HEK293 (cell line): ENCODE results near the gene CCDC195.

Source experiments
- CTCF ChIA-PET: fragments of 350-600 bp; formaldehyde crosslinking; extraction: SDS; loops from one replicate; lab custom pipeline; 2021; ENCODE audit warnings: antibody characterized with exemption; lab: Yijun Ruan, JAX
- POLR2A ChIA-PET: fragments of 300-600 bp; formaldehyde crosslinking; extraction: SDS; loops from one replicate; lab custom pipeline; 2020; ENCODE audit warnings: antibody characterized with exemption, inconsistent platforms; lab: Yijun Ruan, JAX
- H3K27ac ChIP-seq: fragments of 200-500 bp; sonication (Bioruptor generic); 2 replicates; pipeline ENCODE4 v1.5.1; 2014; ENCODE audit warnings: low read depth, low read length, control low read depth, inconsistent platforms; ENCODE audit errors: extremely low read depth
- H3K36me3 ChIP-seq, 2 experiments: fragments of 200-500 bp in 1 of 2; sonication (Bioruptor generic) in 1 of 2; 1 replicate in 1 of 2; 2 replicates in 1 of 2; pipeline ENCODE4 v1.5.1; 2014 to 2017; ENCODE audit warnings: inconsistent platforms in 2 of 2, low read length in 2 of 2; ENCODE audit not compliant: control insufficient read depth in 2 of 2, insufficient read depth in 1 of 2
- H3K4me1 ChIP-seq: fragments of 200-500 bp; sonication (Bioruptor generic); 2 replicates; pipeline ENCODE4 v1.5.1; 2014; ENCODE audit warnings: mild to moderate bottlenecking, low read length, inconsistent platforms; ENCODE audit not compliant: control insufficient read depth, insufficient read depth
- H3K4me3 ChIP-seq: 2 replicates; pipeline ENCODE4 v1.5.1; 2011; ENCODE audit warnings: low read depth, mild to moderate bottlenecking, control low read depth, low read length, moderate library complexity
- H3K9me3 ChIP-seq: fragments of 200-500 bp; sonication (Bioruptor generic); 2 replicates; pipeline ENCODE4 v1.5.1; 2014; ENCODE audit warnings: low read depth, low read length, inconsistent platforms; ENCODE audit not compliant: control insufficient read depth, insufficient read depth
- BCL6B ChIP-seq: fragments of 450-650 bp; formaldehyde crosslinking; IDR thresholded peaks from 2 replicates; pipeline ENCODE4 v1.5.1; 2017; ENCODE audit warnings: missing biosample characterization, missing genetic modification characterization
- MYNN ChIP-seq: fragments of 450-650 bp; formaldehyde crosslinking; IDR thresholded peaks from 2 replicates; pipeline ENCODE4 v1.5.1; 2016; ENCODE audit warnings: missing biosample characterization, missing genetic modification characterization, borderline replicate concordance
- REPIN1 ChIP-seq: fragments of 450-650 bp; formaldehyde crosslinking; IDR thresholded peaks from 2 replicates; pipeline ENCODE4 v1.5.1; 2017; ENCODE audit warnings: missing biosample characterization, missing genetic modification characterization, low read depth
- SETDB1 ChIP-seq: IDR thresholded peaks from one replicate; pipeline ENCODE4 v1.6.1; 2017; ENCODE audit warnings: mild to moderate bottlenecking, low read length, moderate library complexity, mixed read lengths; ENCODE audit not compliant: insufficient read length
- SP3 ChIP-seq: fragments of 450-650 bp; formaldehyde crosslinking; IDR thresholded peaks from 2 replicates; pipeline ENCODE4 v1.5.1; 2016; ENCODE audit warnings: missing biosample characterization, missing genetic modification characterization
- TCF7L2 ChIP-seq: IDR thresholded peaks from 2 replicates; pipeline ENCODE4 v1.6.1; 2011; ENCODE audit warnings: low read depth, mild to moderate bottlenecking, inconsistent platforms, low read length, moderate library complexity, borderline replicate concordance
- ZNF146 ChIP-seq: fragments of 450-650 bp; formaldehyde crosslinking; IDR thresholded peaks from 2 replicates; pipeline ENCODE4 v1.5.1; 2016; ENCODE audit warnings: missing biosample characterization, missing genetic modification characterization
- ZNF2 ChIP-seq: fragments of 450-650 bp; formaldehyde crosslinking; IDR thresholded peaks from 2 replicates; pipeline ENCODE4 v1.5.1; 2016; ENCODE audit warnings: missing biosample characterization, missing genetic modification characterization
- ZNF24 ChIP-seq: fragments of 450-650 bp; formaldehyde crosslinking; IDR thresholded peaks from 2 replicates; pipeline ENCODE4 v1.5.1; 2016; ENCODE audit warnings: missing biosample characterization, missing genetic modification characterization
- ZNF324 ChIP-seq: fragments of 450-650 bp; formaldehyde crosslinking; IDR thresholded peaks from 2 replicates; pipeline ENCODE4 v1.5.1; 2016; ENCODE audit warnings: missing biosample characterization, missing genetic modification characterization
- ZNF518A ChIP-seq: fragments of 450-650 bp; formaldehyde crosslinking; conservative IDR thresholded peaks from 2 replicates; pipeline ENCODE4 v1.5.1; 2016; ENCODE audit warnings: low read depth, missing biosample characterization, missing genetic modification characterization
- ZNF658 ChIP-seq: fragments of 450-650 bp; formaldehyde crosslinking; IDR thresholded peaks from 2 replicates; pipeline ENCODE4; 2016; ENCODE audit warnings: missing biosample characterization, missing genetic modification characterization
- TF ChIP-seq, protein P1 (sequence below): fragments of 450-650 bp; IDR thresholded peaks from 2 replicates; pipeline ENCODE4 v1.5.1; 2018; ENCODE audit warnings: missing biosample characterization, mild to moderate bottlenecking, missing genetic modification characterization
- TF ChIP-seq, protein P2 (sequence below): fragments of 450-650 bp; formaldehyde crosslinking; IDR thresholded peaks from 2 replicates; pipeline ENCODE4 v1.5.1; 2016; ENCODE audit warnings: missing biosample characterization, missing genetic modification characterization

The CCDC195 gene

DNA sequence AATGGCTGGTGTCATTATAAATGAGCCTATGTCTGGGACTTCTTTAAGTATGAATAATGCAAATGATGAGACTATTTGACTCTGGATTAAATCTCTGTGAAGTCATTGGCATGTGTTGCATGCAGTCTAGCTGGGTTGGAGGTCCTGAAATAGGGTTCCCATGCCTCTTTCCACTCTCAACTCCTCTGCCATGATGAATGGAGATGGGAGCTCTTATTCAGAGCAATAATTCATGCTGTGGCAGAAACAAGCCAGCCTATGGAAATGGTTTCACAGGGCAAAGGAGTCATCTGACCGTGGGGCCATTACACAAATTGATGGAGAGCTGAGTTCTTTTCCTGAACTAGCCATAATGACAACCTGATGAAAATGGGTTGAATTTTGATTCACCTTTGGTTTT, 15.5 kb upstream of the CCDC195 start:
- POLR2A ChIA-PET = no interaction called here
- no peaks in the 10 kb centered on the region; the same call in 1 of the 2 replicates for H3K9me3 ChIP-seq
- H3K36me3 ChIP-seq = no peaks in the 10 kb centered on the region
- H3K4me1 ChIP-seq = no peaks in the 10 kb centered on the region
- no peak overlapping the region for H3K27ac ChIP-seq
- CTCF ChIA-PET = no interaction called here
- TF ChIP-seq ZNF2 (tag by site-specific recombination) (no peak), ZNF24 (tag by site-specific recombination) (no peak), ZNF146 (tag by site-specific recombination) (no peak), ZNF658 (tag by site-specific recombination) (no peak), SP3 (tag by site-specific recombination) (no peak), TCF7L2 (no peak), ZNF518A (tag by site-specific recombination) (no peak), ZNF324 (tag by site-specific recombination) (no peak), REPIN1 (tag by site-specific recombination) (no peak), BCL6B (no peak)
- TF ChIP-seq, protein P1, sequence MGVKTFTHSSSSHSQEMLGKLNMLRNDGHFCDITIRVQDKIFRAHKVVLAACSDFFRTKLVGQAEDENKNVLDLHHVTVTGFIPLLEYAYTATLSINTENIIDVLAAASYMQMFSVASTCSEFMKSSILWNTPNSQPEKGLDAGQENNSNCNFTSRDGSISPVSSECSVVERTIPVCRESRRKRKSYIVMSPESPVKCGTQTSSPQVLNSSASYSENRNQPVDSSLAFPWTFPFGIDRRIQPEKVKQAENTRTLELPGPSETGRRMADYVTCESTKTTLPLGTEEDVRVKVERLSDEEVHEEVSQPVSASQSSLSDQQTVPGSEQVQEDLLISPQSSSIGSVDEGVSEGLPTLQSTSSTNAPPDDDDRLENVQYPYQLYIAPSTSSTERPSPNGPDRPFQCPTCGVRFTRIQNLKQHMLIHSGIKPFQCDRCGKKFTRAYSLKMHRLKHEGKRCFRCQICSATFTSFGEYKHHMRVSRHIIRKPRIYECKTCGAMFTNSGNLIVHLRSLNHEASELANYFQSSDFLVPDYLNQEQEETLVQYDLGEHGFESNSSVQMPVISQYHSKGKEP (tag by site-specific recombination) = no peak
- no peak overlapping the region for H3K4me3 ChIP-seq

DNA sequence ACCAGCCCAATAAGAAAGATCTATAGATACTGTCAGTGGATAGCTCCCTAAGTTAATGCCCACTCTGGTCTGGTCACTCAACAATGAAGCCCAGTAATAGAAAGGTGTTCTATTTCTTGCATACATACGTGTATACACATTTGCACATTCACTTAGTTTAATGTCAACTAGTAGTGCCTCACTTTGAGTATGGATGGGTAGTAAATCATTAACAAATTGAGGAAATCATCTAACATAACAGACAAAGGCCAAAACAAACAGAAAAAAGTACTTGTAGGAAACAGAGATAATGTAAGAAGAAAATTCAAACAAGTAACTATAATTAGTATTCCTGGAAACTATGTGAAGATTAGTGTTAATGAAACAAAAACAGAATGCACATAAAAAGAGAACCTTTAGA, 13.3 kb upstream of the CCDC195 start:
- ChIA-PET POLR2A (no interaction called here), CTCF (no interaction called here)
- Histone ChIP-seq H3K4me1 (no peaks in the 10 kb centered on the region), H3K27ac (no peak overlapping the region), H3K9me3 (no peaks in the 10 kb centered on the region; the same call in 1 of the 2 replicates), H3K36me3 (no peaks in the 10 kb centered on the region), H3K4me3 (no peak overlapping the region)
- TF ChIP-seq SETDB1 (no peak), MYNN (tag by site-specific recombination) (no peak)
- TF ChIP-seq, protein P2, sequence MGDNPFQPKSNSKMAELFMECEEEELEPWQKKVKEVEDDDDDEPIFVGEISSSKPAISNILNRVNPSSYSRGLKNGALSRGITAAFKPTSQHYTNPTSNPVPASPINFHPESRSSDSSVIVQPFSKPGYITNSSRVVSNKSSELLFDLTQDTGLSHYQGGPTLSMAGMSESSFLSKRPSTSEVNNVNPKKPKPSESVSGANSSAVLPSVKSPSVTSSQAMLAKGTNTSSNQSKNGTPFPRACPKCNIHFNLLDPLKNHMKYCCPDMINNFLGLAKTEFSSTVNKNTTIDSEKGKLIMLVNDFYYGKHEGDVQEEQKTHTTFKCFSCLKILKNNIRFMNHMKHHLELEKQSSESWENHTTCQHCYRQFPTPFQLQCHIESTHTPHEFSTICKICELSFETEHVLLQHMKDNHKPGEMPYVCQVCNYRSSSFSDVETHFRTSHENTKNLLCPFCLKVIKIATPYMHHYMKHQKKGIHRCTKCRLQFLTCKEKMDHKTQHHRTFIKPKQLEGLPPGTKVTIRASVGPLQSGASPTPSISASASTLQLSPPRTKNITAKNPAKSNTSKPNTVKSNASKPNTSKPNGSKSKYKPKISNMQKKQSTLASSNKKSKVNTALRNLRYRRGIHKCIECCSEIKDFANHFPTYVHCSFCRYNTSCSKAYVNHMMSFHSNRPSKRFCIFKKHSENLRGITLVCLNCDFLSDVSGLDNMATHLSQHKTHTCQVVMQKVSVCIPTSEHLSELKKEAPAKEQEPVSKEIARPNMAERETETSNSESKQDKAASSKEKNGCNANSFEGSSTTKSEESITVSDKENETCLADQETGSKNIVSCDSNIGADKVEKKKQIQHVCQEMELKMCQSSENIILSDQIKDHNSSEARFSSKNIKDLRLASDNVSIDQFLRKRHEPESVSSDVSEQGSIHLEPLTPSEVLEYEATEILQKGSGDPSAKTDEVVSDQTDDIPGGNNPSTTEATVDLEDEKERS (tag by site-specific recombination) = no peak
